ENCODE measurements around the gene STAG3. TPM values are rescaled to one million over a fixed set of nuclear protein-coding genes. Genes with fewer than 3 reads are reported as not detected.
"Not testable (repeated sequence)": the region's sequence is repeated elsewhere in the genome, so short reads cannot be mapped to it uniquely, and the experiment has no call there.

The STAG3 gene
- total RNA-seq, 1 donor: 0.90 TPM

DNA sequence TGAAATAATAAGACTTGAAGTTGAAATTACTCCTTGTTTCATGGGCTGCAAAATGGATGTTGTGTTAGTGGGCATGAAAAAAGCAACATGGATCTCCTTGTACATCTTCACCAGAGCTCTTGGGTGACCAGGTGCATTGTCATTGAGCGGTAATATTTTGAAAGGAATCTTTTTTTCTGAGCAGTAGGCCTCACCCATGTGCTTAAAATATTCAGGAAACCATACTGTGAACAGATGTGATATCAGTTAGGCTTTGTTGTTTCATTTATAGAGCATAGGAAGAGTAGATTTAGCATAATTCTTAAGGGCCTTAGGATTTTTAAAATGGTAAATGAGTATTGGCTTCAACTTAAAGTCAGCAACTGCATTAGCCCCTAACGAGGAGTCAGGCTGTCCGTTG lies 15.3 kb downstream of the STAG3 start:
- no peak for DNase-seq (ENCODE audit: low read depth)
- H3K4me3 ChIP-seq (ENCODE audit: low read depth, low read length): no peak overlapping the region
- TF ChIP-seq, protein P1, sequence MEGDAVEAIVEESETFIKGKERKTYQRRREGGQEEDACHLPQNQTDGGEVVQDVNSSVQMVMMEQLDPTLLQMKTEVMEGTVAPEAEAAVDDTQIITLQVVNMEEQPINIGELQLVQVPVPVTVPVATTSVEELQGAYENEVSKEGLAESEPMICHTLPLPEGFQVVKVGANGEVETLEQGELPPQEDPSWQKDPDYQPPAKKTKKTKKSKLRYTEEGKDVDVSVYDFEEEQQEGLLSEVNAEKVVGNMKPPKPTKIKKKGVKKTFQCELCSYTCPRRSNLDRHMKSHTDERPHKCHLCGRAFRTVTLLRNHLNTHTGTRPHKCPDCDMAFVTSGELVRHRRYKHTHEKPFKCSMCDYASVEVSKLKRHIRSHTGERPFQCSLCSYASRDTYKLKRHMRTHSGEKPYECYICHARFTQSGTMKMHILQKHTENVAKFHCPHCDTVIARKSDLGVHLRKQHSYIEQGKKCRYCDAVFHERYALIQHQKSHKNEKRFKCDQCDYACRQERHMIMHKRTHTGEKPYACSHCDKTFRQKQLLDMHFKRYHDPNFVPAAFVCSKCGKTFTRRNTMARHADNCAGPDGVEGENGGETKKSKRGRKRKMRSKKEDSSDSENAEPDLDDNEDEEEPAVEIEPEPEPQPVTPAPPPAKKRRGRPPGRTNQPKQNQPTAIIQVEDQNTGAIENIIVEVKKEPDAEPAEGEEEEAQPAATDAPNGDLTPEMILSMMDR (IDR thresholded peaks at IDR 0.05; ENCODE audit: insufficient read depth, low read length): no peak

DNA sequence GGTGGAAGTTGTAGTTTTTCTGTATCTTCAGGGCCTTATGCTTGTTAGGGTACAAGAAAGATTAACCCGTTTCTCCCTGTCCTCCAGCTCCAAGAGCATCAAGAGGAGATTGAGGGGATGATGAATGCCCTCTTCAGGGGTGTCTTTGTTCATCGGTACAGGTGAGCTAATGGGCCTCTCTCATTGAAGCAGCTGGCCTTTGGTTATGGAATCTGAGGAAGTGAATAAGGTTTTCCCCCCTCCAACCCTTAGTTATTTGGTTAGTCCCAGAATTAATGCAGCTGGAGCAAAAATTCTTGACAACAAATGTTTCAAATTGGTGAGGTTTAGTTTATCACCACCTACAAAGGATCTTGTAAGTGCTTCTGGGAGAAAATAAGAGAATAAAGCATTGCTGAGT lies 17.5 kb downstream of the STAG3 start:
- TF ChIP-seq, protein P1 (IDR thresholded peaks at IDR 0.05; ENCODE audit: insufficient read depth, low read length): no peak
- no peak overlapping the region for H3K4me3 ChIP-seq (ENCODE audit: low read depth, low read length)
- DNase-seq (ENCODE audit: low read depth): no peak

DNA sequence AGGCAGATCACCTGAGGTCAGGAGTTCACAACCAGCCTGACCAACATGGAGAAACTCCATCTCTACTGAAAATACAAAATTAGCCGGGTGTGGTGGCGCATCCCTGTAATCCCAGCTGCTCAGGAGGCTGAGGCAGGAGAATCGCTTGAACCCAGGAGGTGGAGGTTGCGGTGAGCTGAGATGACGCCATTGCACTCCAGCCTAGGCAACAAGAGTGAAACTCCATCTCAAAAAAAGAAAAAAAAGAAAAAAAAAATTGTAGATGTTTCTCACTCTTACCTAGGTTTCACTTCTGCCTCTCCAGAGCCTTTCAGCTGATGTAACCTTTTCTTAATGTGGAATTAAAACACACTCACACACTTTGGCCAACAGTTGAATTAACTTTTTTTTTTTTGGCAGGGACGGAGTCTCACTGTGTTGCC lies 18.2 kb downstream of the STAG3 start:
- DNase-seq (ENCODE audit: low read depth); H3K4me3 ChIP-seq (ENCODE audit: low read depth, low read length): not testable (repeated sequence)

DNA sequence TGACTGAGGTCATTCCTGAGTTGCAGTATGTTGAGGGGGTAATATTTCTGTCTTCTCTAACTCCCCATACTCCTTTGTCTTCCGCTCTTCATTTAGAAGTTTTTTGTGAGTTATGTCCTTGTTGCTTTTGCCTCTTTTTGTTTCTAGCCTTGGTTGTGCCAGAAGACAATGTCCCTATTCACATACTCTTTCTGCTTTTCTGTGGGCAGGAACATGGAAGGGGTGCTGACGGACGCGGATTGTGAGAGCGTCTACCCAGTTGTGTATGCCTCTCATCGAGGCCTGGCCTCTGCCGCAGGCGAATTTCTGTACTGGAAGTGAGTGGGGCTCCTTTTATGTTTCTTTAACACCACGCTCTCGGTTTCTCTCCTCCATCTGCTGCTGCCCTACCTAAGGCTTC lies 20.5 kb downstream of the STAG3 start:
- DNase-seq (ENCODE audit: low read depth): no peak
- TF ChIP-seq, protein P1 (IDR thresholded peaks at IDR 0.05; ENCODE audit: insufficient read depth, low read length): no peak
- H3K4me3 ChIP-seq (ENCODE audit: low read depth, low read length): no peak overlapping the region

DNA sequence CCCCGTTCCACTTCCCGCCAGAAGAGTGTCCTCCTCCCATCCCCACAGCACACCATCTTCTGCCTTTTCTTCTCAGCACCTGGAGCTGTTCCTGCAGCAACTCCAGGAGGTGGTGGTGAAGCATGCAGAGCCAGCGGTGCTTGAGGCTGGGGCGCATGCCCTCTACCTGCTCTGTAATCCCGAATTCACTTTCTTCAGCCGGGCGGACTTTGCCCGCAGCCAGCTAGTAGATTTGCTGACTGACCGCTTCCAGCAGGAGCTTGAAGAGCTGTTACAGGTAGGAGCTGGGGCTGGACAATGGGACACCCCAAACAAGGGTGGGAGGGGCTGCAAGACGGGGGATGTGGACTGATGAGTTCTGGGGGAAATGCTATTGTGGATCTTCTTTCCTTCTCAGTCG lies 23.0 kb downstream of the STAG3 start:
- DNase-seq (ENCODE audit: low read depth): no peak
- TF ChIP-seq, protein P1 (IDR thresholded peaks at IDR 0.05; ENCODE audit: insufficient read depth, low read length): no peak
- no peak overlapping the region for H3K4me3 ChIP-seq (ENCODE audit: low read depth, low read length)

DNA sequence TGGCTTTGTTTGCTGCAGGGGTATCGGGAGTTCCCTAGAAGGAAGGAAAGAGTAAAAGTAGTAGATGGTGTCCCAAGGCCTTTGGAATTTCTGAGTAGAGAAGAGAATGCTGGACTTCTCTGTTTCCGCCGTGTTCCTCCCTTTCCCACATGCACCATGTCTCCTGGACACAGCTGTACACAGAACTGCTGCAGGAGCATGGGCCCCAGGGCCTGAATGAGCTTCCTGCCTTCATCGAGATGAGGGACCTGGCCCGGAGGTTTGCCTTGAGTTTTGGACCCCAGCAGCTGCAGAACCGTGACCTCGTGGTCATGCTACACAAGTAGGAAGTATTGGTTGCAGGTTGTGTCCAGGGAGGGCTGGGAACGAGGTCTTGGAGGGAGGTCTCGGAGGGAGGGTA lies 26.7 kb downstream of the STAG3 start:
- DNase-seq (ENCODE audit: low read depth): no peak
- TF ChIP-seq, protein P1 (IDR thresholded peaks at IDR 0.05; ENCODE audit: insufficient read depth, low read length): no peak
- H3K4me3 ChIP-seq (ENCODE audit: low read depth, low read length): no peak overlapping the region

DNA sequence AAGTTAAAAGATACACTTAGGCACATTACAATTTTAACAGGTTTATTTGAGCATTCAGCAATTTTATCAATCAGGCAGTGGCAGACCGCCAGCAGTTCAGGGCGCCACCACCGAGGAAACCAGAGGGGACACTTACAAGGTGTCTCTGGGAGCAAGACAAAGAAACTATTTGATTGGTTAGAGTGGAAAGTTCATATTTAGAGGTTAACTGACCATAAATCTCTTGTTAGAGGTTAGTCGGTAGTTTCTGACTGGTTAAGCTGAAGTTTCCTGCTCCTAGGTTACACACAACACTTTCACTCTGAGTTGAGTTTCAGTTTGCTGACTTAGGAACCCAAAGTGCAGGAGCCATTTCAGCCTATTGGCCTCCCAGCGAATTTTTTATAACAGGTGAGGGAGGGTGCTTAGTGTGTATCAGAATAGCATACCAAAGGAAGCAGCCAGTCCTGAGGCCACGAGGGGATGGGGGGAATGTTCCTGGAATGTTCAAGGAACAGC lies 31.2 kb downstream of the STAG3 start:
- no peak for DNase-seq (ENCODE audit: low read depth)
- TF ChIP-seq, protein P1 (IDR thresholded peaks at IDR 0.05; ENCODE audit: insufficient read depth, low read length): no peak
- no peak overlapping the region for H3K4me3 ChIP-seq (ENCODE audit: low read depth, low read length)
